Activated CD8-positive, alpha-beta T cell treated with anti-CD3 and anti-CD28 coated beads for 36 hours (primary cell): ENCODE data around the gene F12. TPM values are rescaled to one million over a fixed set of nuclear protein-coding genes. Genes with fewer than 3 reads are reported as not detected.

Source experiments
- ATAC-seq: fragments of 200-7000 bp; cut with Tn5 transposase; one replicate; pipeline ENCODE4 v1.10.0; 2021; ENCODE audit warnings: mild to moderate bottlenecking, moderate library complexity
- CTCF ChIA-PET: fragments of 350-600 bp; sonication (Branson Sonifier 250); formaldehyde crosslinking; loops from one replicate; lab custom pipeline; 2021; ENCODE audit warnings: antibody characterized with exemption; lab: Charles Lee
- POLR2A ChIA-PET: fragments of 350-600 bp; sonication (Branson Sonifier 250); formaldehyde crosslinking; loops from one replicate; lab custom pipeline; 2021; ENCODE audit warnings: antibody characterized with exemption; lab: Charles Lee
- DNase-seq: peaks from one replicate; pipeline ENCODE4 v3.0.0-alpha.2; 2020
- H3K27ac Mint-ChIP-seq: one replicate; pipeline ENCODE4 v1.8.0; 2021; ENCODE audit warnings: mild to moderate bottlenecking, mixed read lengths
- H3K27me3 Mint-ChIP-seq: one replicate; pipeline ENCODE4 v1.8.0; 2021; ENCODE audit warnings: mixed read lengths
- H3K36me3 Mint-ChIP-seq: one replicate; pipeline ENCODE4 v1.8.0; 2021; ENCODE audit warnings: low read depth, mixed read lengths
- H3K4me1 Mint-ChIP-seq: one replicate; pipeline ENCODE4 v1.8.0; 2021; ENCODE audit warnings: low read depth, mixed read lengths
- H3K4me3 Mint-ChIP-seq: one replicate; pipeline ENCODE4 v1.8.0; 2021; ENCODE audit warnings: mild to moderate bottlenecking, moderate library complexity, mixed read lengths
- H3K9me3 Mint-ChIP-seq: one replicate; pipeline ENCODE4 v1.8.0; 2021; ENCODE audit warnings: mixed read lengths
- intact Hi-C: fragments of 100-400 bp; cut with micrococcal nuclease; formaldehyde crosslinking; loops from one replicate; pipeline ENCODE4 v1.10.0; 2022
- total RNA-seq, 2 experiments: library from RNA; stranded (reverse); gene quantifications; one replicate each; pipeline ENCODE4 v1.2.3, GENCODE V29; 2021
- TF ChIP-seq, protein P1 (sequence below): fragments of 200-600 bp; IDR thresholded peaks from one replicate; pipeline ENCODE4 v1.8.0; 2022; ENCODE audit warnings: antibody characterized with exemption, mild to moderate bottlenecking

Gene F12
- total RNA-seq, 2 experiments from 2014 or later = 7.9 TPM

DNA sequence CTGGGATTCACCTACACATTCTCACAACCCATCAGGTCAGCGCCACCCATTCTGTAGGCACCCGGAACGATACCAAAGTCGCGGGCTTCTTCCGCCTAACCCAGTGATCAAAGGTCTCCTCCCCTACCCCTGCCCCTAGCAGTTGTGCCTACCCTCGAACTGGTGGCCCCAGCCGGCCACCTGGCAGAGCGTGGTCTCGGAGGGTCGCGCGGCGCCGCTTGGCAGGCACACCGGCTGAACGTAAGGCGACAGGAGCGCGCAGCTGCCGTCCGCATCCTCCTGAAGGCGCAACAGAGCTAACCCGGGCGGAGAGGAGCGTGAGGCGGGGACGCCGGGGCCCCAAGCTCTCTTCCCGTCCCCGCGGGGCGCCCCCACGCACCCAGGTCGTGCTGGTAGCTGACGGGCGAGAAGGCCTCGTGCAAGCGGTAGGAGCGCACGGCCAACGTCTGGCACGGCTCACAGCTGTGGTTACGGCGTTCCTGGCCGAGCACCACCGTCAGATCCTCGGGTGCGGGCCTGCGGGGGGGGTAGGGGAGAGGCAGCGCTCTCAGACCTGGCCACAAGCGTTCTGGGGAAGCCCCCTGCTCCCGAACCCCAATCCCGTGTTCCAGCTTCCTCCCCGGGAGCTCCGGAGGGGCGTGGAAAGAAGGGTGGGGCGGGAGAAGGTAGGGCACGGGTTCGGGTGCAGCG, 6.1 kb downstream of the F12 start:
- Mint-ChIP-seq H3K4me1 (peaks cover 26% of the 10 kb centered on the region), H3K27me3 (peaks cover 23% of the 10 kb centered on the region), H3K4me3 (peak overlapping the region; percentile 73), H3K9me3 (no peaks in the 10 kb centered on the region), H3K36me3 (no peaks in the 10 kb centered on the region), H3K27ac (peak overlapping the region; percentile 60)
- POLR2A ChIA-PET = interaction anchor here (1.0 to 7.4 kb wide), 12 partner anchors 13 to 69 kb away, joined by 3 to 140 read pairs (median 10); partner anchors contain the start of genes GRK6 and PRR7
- DNase-seq = peak; percentile 71
- TF ChIP-seq, protein P1, sequence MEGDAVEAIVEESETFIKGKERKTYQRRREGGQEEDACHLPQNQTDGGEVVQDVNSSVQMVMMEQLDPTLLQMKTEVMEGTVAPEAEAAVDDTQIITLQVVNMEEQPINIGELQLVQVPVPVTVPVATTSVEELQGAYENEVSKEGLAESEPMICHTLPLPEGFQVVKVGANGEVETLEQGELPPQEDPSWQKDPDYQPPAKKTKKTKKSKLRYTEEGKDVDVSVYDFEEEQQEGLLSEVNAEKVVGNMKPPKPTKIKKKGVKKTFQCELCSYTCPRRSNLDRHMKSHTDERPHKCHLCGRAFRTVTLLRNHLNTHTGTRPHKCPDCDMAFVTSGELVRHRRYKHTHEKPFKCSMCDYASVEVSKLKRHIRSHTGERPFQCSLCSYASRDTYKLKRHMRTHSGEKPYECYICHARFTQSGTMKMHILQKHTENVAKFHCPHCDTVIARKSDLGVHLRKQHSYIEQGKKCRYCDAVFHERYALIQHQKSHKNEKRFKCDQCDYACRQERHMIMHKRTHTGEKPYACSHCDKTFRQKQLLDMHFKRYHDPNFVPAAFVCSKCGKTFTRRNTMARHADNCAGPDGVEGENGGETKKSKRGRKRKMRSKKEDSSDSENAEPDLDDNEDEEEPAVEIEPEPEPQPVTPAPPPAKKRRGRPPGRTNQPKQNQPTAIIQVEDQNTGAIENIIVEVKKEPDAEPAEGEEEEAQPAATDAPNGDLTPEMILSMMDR = no peak
- intact Hi-C loops = loop anchor here (2.0 kb wide), 1 partner anchor 52 kb away; no protein-coding TSS in a partner anchor
- ATAC-seq = peak; percentile 35
- CTCF ChIA-PET = interaction anchor here (0.8 to 10.5 kb wide), 36 partner anchors 8 to 290 kb away, joined by 3 to 415 read pairs (median 10); partner anchors contain the start of genes DDX41, DOK3, GRK6 and LMAN2

DNA sequence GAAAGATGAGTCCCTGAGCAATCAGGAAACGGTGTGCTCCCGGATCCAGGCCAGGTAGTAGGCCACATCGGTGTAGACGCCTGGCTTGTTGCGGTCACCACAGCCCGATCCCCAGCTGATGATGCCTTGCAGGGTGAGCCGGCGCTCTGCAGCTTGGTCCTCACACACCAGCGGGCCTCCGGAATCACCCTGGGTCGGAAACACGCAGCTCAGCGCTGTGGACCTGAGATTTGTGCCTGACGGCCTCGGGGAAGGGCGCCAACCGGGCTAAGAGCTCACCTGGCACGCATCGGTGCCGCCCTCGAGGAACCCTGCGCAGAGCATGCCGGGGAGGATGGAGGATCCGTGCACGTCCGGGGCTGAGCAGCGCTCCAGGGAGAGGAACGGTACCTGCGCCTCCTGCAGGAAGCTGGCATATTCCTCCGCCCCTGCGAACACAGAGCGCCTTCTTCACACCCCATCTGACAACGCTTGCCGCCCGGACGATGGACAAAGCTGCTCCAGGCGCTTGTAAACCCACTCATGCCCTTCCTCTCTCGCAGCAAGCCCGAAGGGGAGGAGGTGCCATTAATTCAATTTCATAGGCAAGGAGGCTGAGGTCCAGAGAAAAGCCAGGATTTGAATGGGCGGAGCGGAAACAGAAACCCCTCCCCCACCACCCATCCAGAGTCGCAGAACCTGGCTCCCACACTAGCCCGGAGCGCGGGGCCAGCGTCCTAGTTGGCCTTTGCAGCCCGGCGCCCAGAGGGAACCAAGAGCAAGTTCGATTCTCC, 6.9 kb downstream of the F12 start:
- Mint-ChIP-seq H3K9me3 (no peaks in the 10 kb centered on the region), H3K27me3 (peaks cover 23% of the 10 kb centered on the region), H3K4me1 (peaks cover 26% of the 10 kb centered on the region), H3K27ac (no peak overlapping the region), H3K4me3 (peak overlapping the region; percentile 73), H3K36me3 (no peaks in the 10 kb centered on the region)
- TF ChIP-seq, protein P1 = no peak
- intact Hi-C loops = loop anchor here (2.0 kb wide), 1 partner anchor 52 kb away; no protein-coding TSS in a partner anchor
- ChIA-PET CTCF (interaction anchor here (0.7 to 10.5 kb wide), 32 partner anchors 11 to 289 kb away, joined by 3 to 415 read pairs (median 12); partner anchors contain the start of genes GRK6, LMAN2, MXD3 and PDLIM7), POLR2A (interaction anchor here (0.9 to 7.4 kb wide), 12 partner anchors 13 to 289 kb away, joined by 3 to 140 read pairs (median 8); partner anchors contain the start of genes GRK6 and PRR7)
- DNase-seq (peak; percentile 82), ATAC-seq (peak; percentile 52)

DNA sequence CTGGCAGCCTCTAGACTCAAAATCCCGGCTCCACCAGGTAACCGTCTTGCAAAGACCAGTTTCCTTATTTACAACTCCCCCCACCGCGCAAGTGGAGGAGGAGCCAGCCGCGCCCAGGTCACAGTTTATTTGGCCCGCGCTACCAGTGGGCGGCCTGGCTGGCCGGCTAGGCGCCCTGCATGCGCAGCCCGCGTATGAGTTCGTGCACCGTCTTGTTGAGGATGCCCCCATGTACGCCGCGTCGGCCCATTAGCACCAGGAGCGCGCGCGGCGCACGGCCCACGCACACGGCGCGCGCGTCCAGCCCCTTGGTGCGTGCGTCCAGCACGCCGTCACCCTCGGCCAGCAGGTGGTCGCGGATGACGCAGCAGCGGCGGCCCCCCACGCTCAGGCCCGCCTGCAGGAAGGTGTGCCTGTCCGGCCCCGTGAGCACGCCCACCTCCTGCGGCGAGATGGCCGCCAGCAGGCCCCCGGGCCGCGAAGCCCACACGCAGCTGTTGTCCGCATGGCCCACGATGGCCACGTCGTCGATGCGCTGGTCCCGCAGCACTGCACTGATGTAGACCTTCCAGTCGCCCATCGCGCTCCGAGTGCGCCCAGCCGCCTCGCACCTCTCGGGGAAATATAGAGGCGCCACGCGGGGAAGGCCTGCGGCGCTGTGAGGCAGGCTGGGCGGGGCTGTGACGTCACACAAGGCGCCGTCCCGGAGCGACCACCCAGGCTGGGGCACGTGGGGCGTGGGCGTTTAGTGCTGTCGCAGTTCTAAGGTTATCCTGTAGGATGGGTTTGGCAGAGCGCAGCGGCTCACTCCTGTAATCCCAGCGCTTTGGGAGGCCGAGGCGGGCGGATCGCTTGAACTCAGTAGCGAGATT, 9.1 kb downstream of the F12 start, which contains the start of gene PFN3:
TSS of gene PFN3 (minus strand) at position 665 of the 872 bp plus-strand sequence. CDS start at position 580, 85 bp downstream.
- ATAC-seq (no peak), DNase-seq (peak; percentile 47)
- peaks cover 23% of the 10 kb centered on the region for H3K27me3 Mint-ChIP-seq
- H3K4me3 Mint-ChIP-seq = no peak within 1 kb of the TSS
- TF ChIP-seq, protein P1 = no peak
- H3K27ac Mint-ChIP-seq = no peak within 1 kb of the TSS
- ChIA-PET CTCF (interaction anchor here (0.9 to 10.5 kb wide), 8 partner anchors 9 to 89 kb away, joined by 3 to 415 read pairs (median 62); partner anchors contain the start of genes GRK6, MXD3 and PRR7), POLR2A (interaction anchor here (6.8 to 7.4 kb wide), 2 partner anchors 44 to 54 kb away, joined by 72 to 140 read pairs; partner anchors contain the start of gene PRR7)
- H3K9me3 Mint-ChIP-seq = no peaks in the 10 kb centered on the region
- intact Hi-C loops = loop anchor here (10.0 kb wide), 1 partner anchor 85 kb away; the partner anchor contains the start of gene MXD3
- H3K4me1 Mint-ChIP-seq = peaks cover 19% of the 10 kb centered on the region
- H3K36me3 Mint-ChIP-seq = no peaks in the 10 kb centered on the region

DNA sequence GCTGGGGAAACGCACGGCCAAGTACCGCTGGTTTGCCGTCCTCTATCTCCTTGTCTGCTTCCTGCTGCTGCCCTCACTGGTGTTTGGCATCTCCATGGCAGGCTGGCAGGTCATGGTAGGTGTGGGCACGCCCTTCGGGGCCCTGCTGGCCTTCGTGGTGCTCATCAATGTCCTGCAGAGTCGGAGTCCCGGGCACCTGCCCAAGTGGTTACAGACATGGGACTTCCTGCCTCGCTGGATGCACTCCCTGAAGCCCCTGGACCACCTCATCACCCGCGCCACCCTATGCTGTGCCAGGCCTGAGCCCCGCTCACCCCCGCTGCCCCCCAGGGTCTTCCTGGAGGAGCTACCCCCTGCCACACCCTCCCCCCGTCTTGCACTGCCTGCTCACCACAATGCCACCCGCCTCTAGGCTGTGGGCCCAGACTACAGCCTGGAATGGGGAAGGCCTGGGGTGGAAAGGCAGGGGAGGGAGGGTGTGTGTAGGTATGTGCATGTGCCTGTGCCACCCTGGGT, 11.4 kb downstream of the F12 start:
- Mint-ChIP-seq H3K36me3 (no peaks in the 10 kb centered on the region), H3K9me3 (no peaks in the 10 kb centered on the region), H3K27ac (no peak overlapping the region), H3K4me3 (no peak overlapping the region), H3K27me3 (peaks cover 18% of the 10 kb centered on the region), H3K4me1 (peaks cover 11% of the 10 kb centered on the region)
- ChIA-PET POLR2A (interaction anchor here (1.2 kb wide), 1 partner anchor 50 kb away, joined by 5 read pairs; the partner anchor contains the start of gene PRR7), CTCF (interaction anchor here (1.3 kb wide), 1 partner anchor 28 kb away, joined by 4 read pairs; no protein-coding TSS in a partner anchor)
- DNase-seq (no peak), ATAC-seq (no peak)
- TF ChIP-seq, protein P1 = no peak
- intact Hi-C loops = loop anchor here (10.0 kb wide), 1 partner anchor 83 kb away; the partner anchor contains the start of gene MXD3
